ENCODE results near the gene CYB5RL.
"Not testable (repeated sequence)": the region's sequence is repeated elsewhere in the genome, so short reads cannot be mapped to it uniquely, and the experiment has no call there.

The CYB5RL gene

DNA sequence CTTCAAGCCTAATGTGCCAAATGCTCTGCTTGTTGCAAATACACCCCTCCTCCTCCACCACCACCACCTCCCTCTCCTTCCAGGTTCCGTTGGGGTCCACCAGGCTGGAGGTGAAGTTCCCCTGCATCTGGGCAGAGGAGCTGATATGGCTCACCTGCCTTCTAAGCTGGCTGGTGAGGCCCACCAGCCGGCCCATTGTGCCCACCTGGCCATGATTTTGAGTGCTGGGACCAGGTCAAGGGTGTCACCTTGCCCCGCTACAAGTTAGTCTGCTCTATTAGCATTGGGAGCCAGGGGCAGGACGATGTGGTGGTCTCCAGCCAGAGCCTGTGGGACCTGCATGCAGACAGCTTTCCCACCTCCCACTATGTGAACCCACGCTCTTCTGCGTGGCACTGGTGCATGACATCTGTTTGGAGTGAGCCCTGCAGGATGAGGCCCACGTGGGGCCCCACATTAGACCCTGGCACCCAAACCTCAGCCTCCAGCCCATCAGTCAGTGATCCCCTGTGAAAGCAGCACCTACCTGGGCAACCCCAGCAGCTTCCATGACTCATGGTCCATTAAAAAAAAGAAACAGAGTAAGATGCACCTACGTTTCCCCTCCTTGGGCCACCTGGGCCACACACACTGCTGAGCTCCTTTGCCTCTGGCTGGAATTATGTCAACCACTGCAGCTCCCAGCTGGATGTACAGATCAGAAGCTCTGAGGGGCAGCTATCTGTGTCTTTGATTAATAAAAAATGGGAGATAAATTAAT, 31.4 kb downstream of the CYB5RL start:
- no peak overlapping the region for H3K9ac ChIP-seq (ENCODE audit: low read length)
- H4K20me1 ChIP-seq (ENCODE audit: insufficient read depth, low read length): no peaks in the 10 kb centered on the region
- H2AFZ ChIP-seq (ENCODE audit: low read depth, low read length): no peak overlapping the region
- no peak overlapping the region for H3K4me2 ChIP-seq (ENCODE audit: low read length)
- no peak for TF ChIP-seq EZH2phosphoT487 (IDR thresholded peaks at IDR 0.05; ENCODE audit: low read depth)
- TF ChIP-seq, protein P1, sequence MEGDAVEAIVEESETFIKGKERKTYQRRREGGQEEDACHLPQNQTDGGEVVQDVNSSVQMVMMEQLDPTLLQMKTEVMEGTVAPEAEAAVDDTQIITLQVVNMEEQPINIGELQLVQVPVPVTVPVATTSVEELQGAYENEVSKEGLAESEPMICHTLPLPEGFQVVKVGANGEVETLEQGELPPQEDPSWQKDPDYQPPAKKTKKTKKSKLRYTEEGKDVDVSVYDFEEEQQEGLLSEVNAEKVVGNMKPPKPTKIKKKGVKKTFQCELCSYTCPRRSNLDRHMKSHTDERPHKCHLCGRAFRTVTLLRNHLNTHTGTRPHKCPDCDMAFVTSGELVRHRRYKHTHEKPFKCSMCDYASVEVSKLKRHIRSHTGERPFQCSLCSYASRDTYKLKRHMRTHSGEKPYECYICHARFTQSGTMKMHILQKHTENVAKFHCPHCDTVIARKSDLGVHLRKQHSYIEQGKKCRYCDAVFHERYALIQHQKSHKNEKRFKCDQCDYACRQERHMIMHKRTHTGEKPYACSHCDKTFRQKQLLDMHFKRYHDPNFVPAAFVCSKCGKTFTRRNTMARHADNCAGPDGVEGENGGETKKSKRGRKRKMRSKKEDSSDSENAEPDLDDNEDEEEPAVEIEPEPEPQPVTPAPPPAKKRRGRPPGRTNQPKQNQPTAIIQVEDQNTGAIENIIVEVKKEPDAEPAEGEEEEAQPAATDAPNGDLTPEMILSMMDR (IDR thresholded peaks at IDR 0.05; ENCODE audit: low read depth, low read length): no peak
- no peaks in the 10 kb centered on the region for H3K27me3 ChIP-seq (ENCODE audit: low read depth, low read length)
- H3K4me3 ChIP-seq (ENCODE audit: low read length): no peak overlapping the region
- no peaks in the 10 kb centered on the region for H3K4me1 ChIP-seq (ENCODE audit: low read length)
- no peaks in the 10 kb centered on the region for H3K36me3 ChIP-seq (replicated peaks; ENCODE audit: low read depth, low read length)
- H3K9me3 ChIP-seq (ENCODE audit: insufficient read depth, low read length): no peaks in the 10 kb centered on the region
- H3K27ac ChIP-seq (ENCODE audit: low read length): no peak overlapping the region
- H3K79me2 ChIP-seq (ENCODE audit: low read length): no peaks in the 10 kb centered on the region

DNA sequence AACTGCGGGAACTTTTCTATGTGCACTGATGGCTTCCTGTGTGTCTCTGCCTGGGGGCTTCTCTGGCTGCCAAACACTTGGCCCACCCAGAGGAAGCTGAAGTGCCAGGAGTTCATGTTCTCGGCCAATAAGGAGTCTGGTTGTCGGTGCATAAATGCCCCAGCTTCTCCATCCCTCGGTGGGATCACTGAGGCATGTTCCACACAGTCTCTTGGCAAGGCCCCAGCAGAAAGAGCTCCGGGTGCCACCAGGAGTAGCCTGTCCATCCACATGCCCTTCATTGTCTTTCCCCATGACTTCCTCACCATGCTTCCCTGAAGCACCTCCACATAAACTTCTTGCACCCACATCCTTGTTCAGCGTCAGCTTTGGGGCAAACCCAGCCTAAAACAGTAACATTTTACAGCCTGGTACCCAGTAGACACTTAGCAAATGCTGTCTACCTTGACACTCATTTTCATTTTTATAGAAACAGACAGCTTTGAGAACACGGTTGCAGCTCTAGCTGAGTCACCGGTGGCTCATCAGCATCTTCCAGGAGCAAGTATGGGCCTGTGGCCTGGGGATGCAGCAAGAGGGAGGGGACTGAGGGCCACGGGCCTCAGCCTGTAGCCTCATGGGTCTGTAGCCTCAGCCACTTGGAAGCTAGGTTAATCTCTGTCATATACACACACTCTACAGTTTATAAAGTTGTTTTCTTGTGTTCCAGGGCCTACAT, 32.2 kb downstream of the CYB5RL start:
- TF ChIP-seq EZH2phosphoT487 (IDR thresholded peaks at IDR 0.05; ENCODE audit: low read depth): no peak
- H3K79me2 ChIP-seq (ENCODE audit: low read length): no peaks in the 10 kb centered on the region
- no peak overlapping the region for H3K4me3 ChIP-seq (ENCODE audit: low read length)
- H3K9ac ChIP-seq (ENCODE audit: low read length): no peak overlapping the region
- H3K36me3 ChIP-seq (replicated peaks; ENCODE audit: low read depth, low read length): no peaks in the 10 kb centered on the region
- no peaks in the 10 kb centered on the region for H3K9me3 ChIP-seq (ENCODE audit: insufficient read depth, low read length)
- no peaks in the 10 kb centered on the region for H3K4me1 ChIP-seq (ENCODE audit: low read length)
- no peak overlapping the region for H3K4me2 ChIP-seq (ENCODE audit: low read length)
- H2AFZ ChIP-seq (ENCODE audit: low read depth, low read length): no peak overlapping the region
- H3K27me3 ChIP-seq (ENCODE audit: low read depth, low read length): no peaks in the 10 kb centered on the region
- H4K20me1 ChIP-seq (ENCODE audit: insufficient read depth, low read length): no peaks in the 10 kb centered on the region
- no peak overlapping the region for H3K27ac ChIP-seq (ENCODE audit: low read length)

DNA sequence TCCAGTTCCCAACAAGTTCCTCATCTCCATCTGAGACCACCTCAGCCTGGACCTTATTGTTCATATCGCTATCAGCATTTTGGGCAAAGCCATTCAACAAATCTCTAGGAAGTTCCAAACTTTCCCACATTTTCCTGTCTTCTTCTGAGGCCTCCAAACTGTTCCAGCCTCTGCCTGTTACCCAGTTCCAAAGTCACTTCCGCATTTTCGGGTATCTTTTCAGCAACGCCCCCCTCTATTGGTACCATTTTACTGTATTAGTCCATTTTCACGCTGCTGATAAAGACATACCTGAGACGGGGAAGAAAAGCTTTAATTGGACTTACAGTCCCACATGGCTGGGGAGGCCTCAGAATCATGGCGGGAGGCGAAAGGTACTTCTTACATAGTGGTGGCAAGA, 33.5 kb downstream of the CYB5RL start:
- not testable (repeated sequence) for H3K27ac ChIP-seq (ENCODE audit: low read length); H3K36me3 ChIP-seq (replicated peaks; ENCODE audit: low read depth, low read length); H3K9ac ChIP-seq (ENCODE audit: low read length); H3K9me3 ChIP-seq (ENCODE audit: insufficient read depth, low read length); H4K20me1 ChIP-seq (ENCODE audit: insufficient read depth, low read length); H3K4me1 ChIP-seq (ENCODE audit: low read length); H3K79me2 ChIP-seq (ENCODE audit: low read length); H3K4me2 ChIP-seq (ENCODE audit: low read length); H2AFZ ChIP-seq (ENCODE audit: low read depth, low read length); H3K4me3 ChIP-seq (ENCODE audit: low read length); H3K27me3 ChIP-seq (ENCODE audit: low read depth, low read length)

DNA sequence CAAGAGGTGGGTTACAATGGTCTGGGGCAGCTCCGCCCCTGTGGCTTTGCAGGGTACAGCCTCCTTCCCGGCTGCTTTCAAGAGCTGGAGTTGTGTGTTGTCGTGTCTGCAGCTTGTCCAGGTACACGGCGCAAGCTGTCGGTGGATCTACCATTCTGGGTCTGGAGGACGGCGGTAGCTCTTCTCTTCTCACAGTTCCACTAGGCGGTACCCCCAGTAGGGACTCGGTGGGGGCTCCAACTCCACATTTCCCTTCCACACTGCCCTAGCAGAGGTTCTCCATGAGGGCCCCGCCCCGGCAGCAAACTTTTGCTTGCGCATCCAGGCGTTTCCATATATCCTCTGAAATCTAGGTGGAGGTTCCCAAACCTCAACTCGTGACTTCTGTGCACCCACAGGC, 34.7 kb downstream of the CYB5RL start:
- H3K4me1 ChIP-seq (ENCODE audit: low read length): no peaks in the 10 kb centered on the region
- H3K4me3 ChIP-seq (ENCODE audit: low read length): no peak overlapping the region
- H3K36me3 ChIP-seq (replicated peaks; ENCODE audit: low read depth, low read length): no peaks in the 10 kb centered on the region
- H3K27me3 ChIP-seq (ENCODE audit: low read depth, low read length): no peaks in the 10 kb centered on the region
- no peak overlapping the region for H2AFZ ChIP-seq (ENCODE audit: low read depth, low read length)
- no peak for TF ChIP-seq EZH2phosphoT487 (IDR thresholded peaks at IDR 0.05; ENCODE audit: low read depth)
- TF ChIP-seq, protein P1 (IDR thresholded peaks at IDR 0.05; ENCODE audit: low read depth, low read length): no peak
- H3K9me3 ChIP-seq (ENCODE audit: insufficient read depth, low read length): no peaks in the 10 kb centered on the region
- no peak overlapping the region for H3K4me2 ChIP-seq (ENCODE audit: low read length)
- H3K79me2 ChIP-seq (ENCODE audit: low read length): no peaks in the 10 kb centered on the region
- no peak overlapping the region for H3K27ac ChIP-seq (ENCODE audit: low read length)
- no peak overlapping the region for H3K9ac ChIP-seq (ENCODE audit: low read length)
- no peaks in the 10 kb centered on the region for H4K20me1 ChIP-seq (ENCODE audit: insufficient read depth, low read length)

DNA sequence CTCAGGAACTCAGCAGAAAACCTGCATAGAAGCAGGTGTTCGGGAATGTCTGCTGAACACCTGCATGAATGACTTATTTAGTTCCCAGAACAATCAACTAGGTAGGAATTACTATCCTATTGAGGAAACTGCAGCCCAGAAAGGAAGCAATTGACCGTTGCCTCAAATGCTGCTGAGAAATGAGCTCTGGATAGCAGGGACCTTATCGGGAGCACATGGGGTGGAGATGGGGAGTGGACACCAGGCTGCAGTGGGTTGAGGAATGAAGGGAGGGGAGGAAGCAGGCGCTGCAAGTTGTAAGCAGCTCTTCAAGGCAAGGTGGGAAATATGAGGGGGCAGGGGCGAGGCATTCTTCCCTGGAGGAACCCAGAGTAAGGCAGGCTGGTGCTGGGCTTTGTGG, 36.3 kb downstream of the CYB5RL start:
- Histone ChIP-seq H3K9me3 (ENCODE audit: insufficient read depth, low read length) (no peaks in the 10 kb centered on the region), H3K4me1 (ENCODE audit: low read length) (no peaks in the 10 kb centered on the region), H2AFZ (ENCODE audit: low read depth, low read length) (no peak overlapping the region), H4K20me1 (ENCODE audit: insufficient read depth, low read length) (no peaks in the 10 kb centered on the region), H3K27ac (ENCODE audit: low read length) (no peak overlapping the region), H3K36me3 (replicated peaks; ENCODE audit: low read depth, low read length) (no peaks in the 10 kb centered on the region), H3K4me3 (ENCODE audit: low read length) (no peak overlapping the region), H3K27me3 (ENCODE audit: low read depth, low read length) (no peaks in the 10 kb centered on the region), H3K79me2 (ENCODE audit: low read length) (no peaks in the 10 kb centered on the region), H3K4me2 (ENCODE audit: low read length) (no peak overlapping the region), H3K9ac (ENCODE audit: low read length) (no peak overlapping the region)
- TF ChIP-seq EZH2phosphoT487 (IDR thresholded peaks at IDR 0.05; ENCODE audit: low read depth): no peak
- TF ChIP-seq, protein P1 (IDR thresholded peaks at IDR 0.05; ENCODE audit: low read depth, low read length): no peak

Measured in OCI-LY3 (cell line).